Measurements from ENCODE around the gene SNX3. TPM values are rescaled to one million over a fixed set of nuclear protein-coding genes. Genes with fewer than 3 reads are reported as not detected.
A peak's percentile ranks its signal among the peaks of the same experiment; 100 is the strongest.

Gene SNX3
- polyA plus RNA-seq, 2 donors, result 149 to 178 TPM

GRCh38 chr6:108164543-108164814 is 96.4 kb downstream of the SNX3 start:
- 2 to 4% methylated on average over 17 of the region's 17 CpGs for WGBS, 2 donors
- no peaks in the 10 kb centered on the region for H3K36me3 ChIP-seq (ENCODE audit: control insufficient read depth in 2 of 2, insufficient read depth in 2 of 2, low read length in 1 of 2)
- peaks cover 9 to 23% of the 10 kb centered on the region in 2 donors for H3K4me1 ChIP-seq (ENCODE audit: control insufficient read depth in 2 of 2, insufficient read depth in 2 of 2, low read length in 1 of 2)
- H3K4me3 ChIP-seq (ENCODE audit: low read depth in 1 of 2, low read length in 2 of 2), result peak overlapping the region in 1 of 2 donors; percentile 42
- H3K9me3 ChIP-seq (ENCODE audit: control insufficient read depth in 2 of 2, insufficient read depth in 1 of 2, low read depth in 1 of 2, low read length in 1 of 2), result peaks cover 0 to 2% of the 10 kb centered on the region in 2 donors
- H3K27ac ChIP-seq (ENCODE audit: low read depth in 2 of 2, low read length in 1 of 2), result no peak overlapping the region
- H3K27me3 ChIP-seq (ENCODE audit: control insufficient read depth in 1 of 2, insufficient read depth in 2 of 2, low read length in 2 of 2), result peaks cover 3 to 59% of the 10 kb centered on the region in 2 donors

- Histone ChIP-seq H3K36me3 (ENCODE audit: control insufficient read depth in 2 of 2, insufficient read depth in 2 of 2, low read length in 1 of 2) (no peaks in the 10 kb centered on the region), H3K4me3 (ENCODE audit: low read depth in 1 of 2, low read length in 2 of 2) (no peak overlapping the region), H3K4me1 (ENCODE audit: control insufficient read depth in 2 of 2, insufficient read depth in 2 of 2, low read length in 1 of 2) (peaks cover 5 to 18% of the 10 kb centered on the region in 2 donors), H3K27me3 (ENCODE audit: control insufficient read depth in 1 of 2, insufficient read depth in 2 of 2, low read length in 2 of 2) (peaks cover 3 to 53% of the 10 kb centered on the region in 2 donors), H3K27ac (ENCODE audit: low read depth in 2 of 2, low read length in 1 of 2) (no peak overlapping the region), H3K9me3 (ENCODE audit: control insufficient read depth in 2 of 2, insufficient read depth in 1 of 2, low read depth in 1 of 2, low read length in 1 of 2) (peaks cover 0 to 2% of the 10 kb centered on the region in 2 donors)
- 9% methylated on average over 41 of the region's 41 CpGs for WGBS, 2 donors
Measured at GRCh38 chr6:108163644-108164542, 96.9 kb downstream of the SNX3 start.

- no peak overlapping the region for H3K4me3 ChIP-seq (ENCODE audit: low read depth in 1 of 2, low read length in 2 of 2)
- WGBS, 2 donors, result 4 to 6% methylated on average over 6 of the region's 6 CpGs
- peaks cover 5 to 17% of the 10 kb centered on the region in 2 donors for H3K4me1 ChIP-seq (ENCODE audit: control insufficient read depth in 2 of 2, insufficient read depth in 2 of 2, low read length in 1 of 2)
- peaks cover 3 to 51% of the 10 kb centered on the region in 2 donors for H3K27me3 ChIP-seq (ENCODE audit: control insufficient read depth in 1 of 2, insufficient read depth in 2 of 2, low read length in 2 of 2)
- no peak overlapping the region for H3K27ac ChIP-seq (ENCODE audit: low read depth in 2 of 2, low read length in 1 of 2)
- H3K36me3 ChIP-seq (ENCODE audit: control insufficient read depth in 2 of 2, insufficient read depth in 2 of 2, low read length in 1 of 2), result no peaks in the 10 kb centered on the region
- H3K9me3 ChIP-seq (ENCODE audit: control insufficient read depth in 2 of 2, insufficient read depth in 1 of 2, low read depth in 1 of 2, low read length in 1 of 2), result peaks cover 0 to 2% of the 10 kb centered on the region in 2 donors
Measured at GRCh38 chr6:108163267-108163643, 97.6 kb downstream of the SNX3 start.

- H3K27me3 ChIP-seq (ENCODE audit: control insufficient read depth in 1 of 2, insufficient read depth in 2 of 2, low read length in 2 of 2), result peaks cover 3 to 51% of the 10 kb centered on the region in 2 donors
- H3K36me3 ChIP-seq (ENCODE audit: control insufficient read depth in 2 of 2, insufficient read depth in 2 of 2, low read length in 1 of 2), result no peaks in the 10 kb centered on the region
- H3K27ac ChIP-seq (ENCODE audit: low read depth in 2 of 2, low read length in 1 of 2), result no peak overlapping the region
- no peak overlapping the region for H3K4me3 ChIP-seq (ENCODE audit: low read depth in 1 of 2, low read length in 2 of 2)
- 18 to 24% methylated on average over 3 of the region's 3 CpGs for WGBS, 2 donors
- H3K4me1 ChIP-seq (ENCODE audit: control insufficient read depth in 2 of 2, insufficient read depth in 2 of 2, low read length in 1 of 2), result peaks cover 14 to 23% of the 10 kb centered on the region in 2 donors
- H3K9me3 ChIP-seq (ENCODE audit: control insufficient read depth in 2 of 2, insufficient read depth in 1 of 2, low read depth in 1 of 2, low read length in 1 of 2), result peaks cover 0 to 2% of the 10 kb centered on the region in 2 donors
Measured at GRCh38 chr6:108161724-108162282, 99.0 kb downstream of the SNX3 start.

Other genes starting within 250 kb of the SNX3 start
- gene OSTM1, start 186.3 kb downstream of the SNX3 start, polyA plus RNA-seq, result 1 to 10 TPM; 5.7 to 6.1 TPM
- gene NR2E1, start 95.0 kb downstream of the SNX3 start, polyA plus RNA-seq, result under 1 TPM; 0.02 to 0.06 TPM
- gene AFG1L, start 34.0 kb upstream of the SNX3 start, polyA plus RNA-seq, result 1 to 10 TPM; 1.8 to 2.0 TPM

All from esophagus (tissue), 2 donors.